ENCODE measurements around the gene C1orf87. TPM values are rescaled to one million over a fixed set of nuclear protein-coding genes. Genes with fewer than 3 reads are reported as not detected.

C1orf87 gene, protein sequence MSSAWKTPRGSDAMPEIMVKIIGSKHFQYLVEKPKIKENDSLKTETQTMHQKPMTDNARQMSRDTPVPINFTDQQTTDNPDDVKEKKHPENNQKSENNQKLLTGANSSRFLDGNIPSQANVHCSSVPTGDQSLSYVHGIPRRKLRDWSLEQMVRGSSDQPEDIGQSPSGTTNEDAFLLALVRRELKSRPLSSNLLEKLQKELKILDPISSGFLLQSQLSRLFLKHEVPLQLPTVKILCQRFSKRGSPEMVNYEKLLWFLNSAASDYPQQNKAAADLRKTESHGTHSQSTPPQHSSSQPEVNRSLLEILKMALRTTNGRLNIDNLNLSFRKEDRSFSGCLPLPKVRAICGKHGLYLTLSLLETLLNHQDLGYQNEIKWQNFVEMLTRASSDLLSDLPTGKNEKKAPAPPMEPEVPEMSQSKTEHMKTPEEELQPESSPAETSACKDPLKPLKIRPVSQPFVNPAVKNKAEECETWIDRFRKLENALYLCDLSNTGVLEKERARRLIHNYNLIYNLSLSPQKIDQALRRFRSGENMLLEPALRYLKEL
- total RNA-seq (ENCODE audit: low replicate concordance): not detected in 2 replicates

DNA sequence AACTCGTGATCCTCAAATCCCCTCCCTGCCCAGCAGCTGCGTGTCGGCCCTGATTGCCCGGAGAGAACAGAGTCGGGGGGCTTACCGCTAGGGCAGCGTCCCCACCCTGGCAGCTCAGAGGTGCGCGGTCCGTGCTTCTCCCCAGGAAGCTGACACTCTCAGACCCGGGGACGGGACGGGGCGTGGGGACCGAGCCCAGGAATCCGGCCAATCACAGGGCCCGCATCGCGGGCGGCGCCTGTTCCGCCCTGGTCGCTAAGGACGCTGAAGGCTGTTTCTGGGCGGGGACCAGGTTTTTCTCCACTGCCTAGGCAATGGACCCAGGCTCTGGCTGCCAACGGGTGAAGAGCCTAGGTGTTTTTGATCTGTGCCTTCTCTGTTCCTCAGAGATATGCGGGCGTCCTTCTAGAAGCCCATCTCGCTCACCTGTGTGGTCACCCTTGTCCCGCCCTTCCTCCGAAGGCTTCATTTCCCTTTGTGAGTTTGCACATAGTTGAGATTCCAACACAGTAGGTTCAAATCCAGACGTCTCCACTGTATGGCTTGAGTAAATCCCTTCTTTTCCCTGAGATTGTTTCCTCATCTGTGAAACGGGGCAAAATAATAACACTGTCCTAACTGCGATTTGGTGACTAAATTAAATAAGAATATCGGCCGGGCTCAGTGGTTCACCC lies at the start of gene C1orf87:
Gene C1orf87, minus strand, starts transcription at position 166 of the 674 bp plus-strand sequence. CDS start 1,127 bp downstream, outside the sequence.

Other genes with a start within 250 kb of the C1orf87 start
- gene CYP2J2, start 147.0 kb downstream of the C1orf87 start, total RNA-seq (ENCODE audit: low replicate concordance): 0.08 TPM in 1 of 2 replicates, not detected in the other

All from smooth muscle cell of the coronary artery (primary cell).